Regular cardiac myocyte (primary cell): ENCODE data around the gene DCTN3. TPM values are rescaled to one million over a fixed set of nuclear protein-coding genes. Genes with fewer than 3 reads are reported as not detected.

ENCODE experiments used
- total RNA-seq: library from RNA; depleted of rRNA; stranded (reverse); fragments of >200 nt; gene quantifications from 2 replicates; pipeline ENCODE4 v1.2.3, GENCODE V29; 2014

The DCTN3 gene
- total RNA-seq, result 79.2 and 166 TPM in 2 replicates

DNA sequence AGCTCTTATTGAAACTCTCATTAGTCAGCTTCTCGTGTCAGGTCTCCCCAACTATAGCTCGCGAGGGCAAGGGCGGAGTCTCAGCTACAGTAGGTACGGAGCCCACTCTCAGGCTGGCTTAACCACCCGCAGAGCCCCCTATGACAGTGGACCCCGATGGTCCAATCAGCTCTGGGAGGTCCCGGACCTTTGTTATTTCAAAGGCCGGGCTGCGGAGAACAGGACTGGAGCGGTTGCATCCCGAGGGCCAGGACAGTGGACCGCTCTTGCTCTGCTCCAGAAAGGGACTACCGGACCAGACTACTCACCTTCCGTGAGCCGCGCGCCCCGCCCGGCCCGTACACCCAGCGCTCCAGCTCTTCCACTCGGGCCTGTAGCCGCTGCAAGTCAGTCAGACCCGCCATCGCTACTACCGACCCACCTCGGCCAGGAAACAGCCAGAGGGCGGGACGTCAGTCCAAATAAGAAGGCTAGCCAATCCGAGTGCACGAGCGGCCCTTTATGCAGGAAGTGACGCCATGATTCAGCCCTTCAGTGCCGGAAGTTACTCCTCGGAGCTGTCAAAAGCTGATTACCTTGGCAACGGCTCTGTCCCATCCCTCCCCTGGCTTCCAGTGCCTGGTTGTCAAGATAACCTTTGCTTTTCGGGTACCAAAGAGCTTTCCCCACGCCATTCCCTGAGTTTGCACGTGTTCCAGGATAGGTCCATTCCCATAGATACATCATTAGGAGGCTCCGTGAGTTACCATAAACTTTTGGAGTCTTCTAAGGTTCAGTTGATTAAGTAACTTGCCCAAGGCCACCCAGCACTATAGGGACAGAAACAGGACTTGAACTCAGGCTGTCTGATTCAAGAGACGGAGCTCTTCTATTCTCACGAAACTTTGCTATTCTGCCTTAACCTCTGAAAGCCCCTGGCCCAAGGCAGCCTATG lies at the start of gene DCTN3:
Gene DCTN3 (minus strand): TSS at position 435 of the 934 bp plus-strand sequence. CDS start 31 bp downstream, at position 404.

DNA sequence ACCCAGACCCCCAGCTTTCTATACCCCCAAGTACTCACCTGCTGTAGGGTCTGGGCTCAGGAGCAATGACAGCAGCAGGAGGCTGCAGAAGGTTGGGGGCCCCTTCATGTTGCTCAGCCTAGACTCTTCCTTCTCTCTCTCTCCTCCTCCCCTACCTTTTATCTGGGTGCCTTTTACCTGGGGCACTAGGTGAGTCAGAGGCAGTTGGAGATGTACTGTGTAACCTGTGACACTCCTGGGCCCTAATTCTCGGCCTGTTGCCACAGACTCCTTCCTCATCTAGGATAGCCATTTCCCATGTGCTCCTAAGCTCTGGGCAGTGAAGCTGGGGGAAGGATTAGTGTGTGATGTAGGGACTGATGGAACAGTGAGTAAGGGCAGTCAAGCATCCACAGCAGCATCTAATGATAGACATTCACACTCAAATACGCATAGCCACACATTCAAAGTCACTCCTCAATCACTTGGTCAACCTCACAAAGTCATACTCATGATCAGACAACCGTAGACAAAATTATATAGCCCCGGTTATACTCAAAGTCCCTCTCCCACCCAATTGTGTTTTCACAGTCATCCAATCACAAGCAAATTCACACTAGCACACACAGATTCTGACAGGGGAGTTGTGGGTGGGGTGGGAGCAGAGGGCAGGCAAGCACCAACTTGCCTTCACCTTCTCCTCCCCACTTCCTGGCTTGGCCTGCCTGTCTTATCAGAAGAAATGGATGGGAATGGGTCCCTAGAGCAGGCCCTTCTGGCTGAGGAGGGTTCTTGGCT lies 42.4 kb upstream of the DCTN3 start, which contains the start of gene CCL27:
Gene CCL27 (minus strand): TSS at position 132 of the 777 bp plus-strand sequence. CDS start 24 bp downstream, at position 108.

DNA sequence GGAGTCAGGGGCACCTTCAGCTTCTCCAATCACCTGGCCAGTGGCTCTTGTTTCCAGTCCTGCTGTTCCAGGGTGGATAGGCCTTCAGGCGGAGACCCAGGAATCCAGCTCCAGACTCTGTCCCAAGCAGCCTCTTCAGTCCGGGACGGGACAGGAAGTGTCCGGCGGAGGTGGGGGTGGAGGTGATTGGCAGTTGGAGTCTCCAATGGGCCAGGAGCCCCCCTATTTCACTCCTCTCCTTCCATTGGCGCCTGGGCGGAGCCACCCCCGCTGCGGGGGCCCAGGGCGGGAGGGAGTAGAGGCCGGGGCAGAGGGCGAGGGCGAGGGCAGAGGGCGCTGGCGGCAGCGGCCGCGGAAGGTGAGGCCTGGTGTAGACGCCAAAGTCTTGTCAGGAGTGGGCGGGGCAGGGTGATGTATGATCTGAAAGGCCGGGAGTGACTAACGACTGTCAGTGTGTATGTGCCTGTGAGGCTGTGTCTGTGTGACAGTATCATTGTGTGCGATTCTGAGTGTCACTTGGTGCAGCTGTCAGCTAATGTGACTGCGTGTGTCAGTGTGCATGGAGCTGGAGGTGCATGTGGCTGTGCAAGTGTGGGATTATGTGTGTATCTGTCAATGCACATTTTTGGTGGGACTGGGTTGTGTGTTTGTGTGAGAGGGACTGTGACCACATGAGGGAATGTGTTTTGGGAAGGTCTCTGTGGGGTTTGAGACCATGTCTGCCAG lies 31.7 kb upstream of the DCTN3 start, which contains the start of gene IL11RA:
Gene IL11RA (plus strand): TSS at position 310 of the 726 bp plus-strand sequence. CDS start 3,033 bp downstream, outside the sequence.

DNA sequence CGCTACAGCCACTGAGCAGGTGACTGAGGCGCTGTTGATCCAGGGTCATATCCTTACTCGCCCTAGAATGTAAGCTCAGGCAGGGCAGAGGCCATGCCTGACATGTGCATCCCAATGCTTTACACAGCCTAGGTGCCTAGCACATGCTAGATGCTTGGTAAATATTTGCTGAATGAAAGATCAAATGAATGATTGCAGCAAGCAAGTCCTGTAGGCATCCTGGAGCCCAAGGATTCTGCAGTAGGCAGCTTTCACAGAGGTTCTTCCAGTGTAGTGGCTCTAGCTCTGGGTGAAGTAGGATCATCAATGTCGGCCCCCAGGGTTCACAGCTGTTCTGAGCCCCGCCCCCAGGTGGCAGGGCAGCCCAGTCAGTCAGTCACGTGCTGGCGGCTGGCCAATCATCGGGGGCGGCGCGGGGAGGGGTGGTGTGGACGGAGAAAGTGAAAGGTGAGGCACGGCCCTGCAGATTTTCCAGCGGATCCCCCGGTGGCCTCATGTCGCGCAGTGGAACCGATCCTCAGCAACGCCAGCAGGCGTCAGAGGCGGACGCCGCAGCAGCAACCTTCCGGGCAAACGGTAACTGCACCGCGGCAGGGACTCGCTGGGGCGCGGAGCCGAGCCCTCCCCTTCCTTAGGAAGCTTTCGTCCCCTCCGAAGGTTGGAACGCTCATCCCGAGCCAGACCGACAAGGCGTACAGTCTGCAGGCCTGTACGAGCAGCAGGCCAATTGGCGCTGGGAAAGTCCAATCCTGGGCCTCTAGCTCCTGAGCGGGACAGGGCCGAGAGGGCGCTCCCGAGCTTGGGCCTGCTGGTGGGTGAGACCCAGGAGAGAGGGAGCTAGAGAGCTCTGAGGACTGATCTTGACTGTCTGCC lies 26.2 kb upstream of the DCTN3 start, which contains the start of gene GALT:
Gene GALT (plus strand): TSS at position 465 of the 873 bp plus-strand sequence. CDS start 30 bp downstream, at position 495.

DNA sequence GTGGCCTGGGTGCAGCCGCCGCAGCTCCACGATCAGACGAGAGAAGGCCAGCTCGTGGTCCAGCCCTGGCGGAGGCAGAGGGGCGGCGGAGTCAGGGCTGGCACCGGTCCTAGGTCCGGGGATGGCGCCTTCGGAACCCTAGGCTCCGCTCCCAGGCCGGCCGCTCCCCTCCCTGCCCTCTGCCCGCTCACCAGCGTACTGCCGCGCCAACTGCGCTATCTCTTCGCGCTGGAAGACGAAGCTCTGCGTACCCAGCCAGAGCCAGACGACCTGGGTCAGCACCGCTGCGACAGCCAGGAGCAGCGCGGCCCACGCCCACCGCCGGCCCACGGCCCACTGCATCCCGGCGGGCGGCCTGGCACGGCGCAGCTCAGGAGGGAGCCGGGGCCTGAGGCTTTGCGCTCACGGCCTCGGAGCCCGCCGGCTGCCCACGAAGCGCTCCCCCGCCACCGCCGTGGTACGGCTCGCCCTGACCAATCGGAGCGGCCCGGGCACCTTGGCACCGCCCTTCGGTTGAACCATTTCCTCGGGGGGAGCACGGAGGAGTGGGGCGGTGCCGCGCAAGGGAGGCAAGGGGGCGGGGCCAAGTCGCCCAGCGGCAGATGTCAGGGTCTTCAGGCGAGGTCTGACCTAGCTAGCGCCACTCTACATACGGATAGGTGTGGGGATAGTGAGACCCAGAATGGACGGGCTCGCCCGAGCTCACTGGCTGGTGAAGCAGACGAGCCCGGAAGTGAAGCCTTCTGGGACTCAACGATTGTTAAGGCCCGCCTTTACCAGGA lies 17.3 kb upstream of the DCTN3 start, which contains the start of gene SIGMAR1:
Gene SIGMAR1 (minus strand): TSS at position 432 of the 782 bp plus-strand sequence. CDS start 90 bp downstream, at position 342.

DNA sequence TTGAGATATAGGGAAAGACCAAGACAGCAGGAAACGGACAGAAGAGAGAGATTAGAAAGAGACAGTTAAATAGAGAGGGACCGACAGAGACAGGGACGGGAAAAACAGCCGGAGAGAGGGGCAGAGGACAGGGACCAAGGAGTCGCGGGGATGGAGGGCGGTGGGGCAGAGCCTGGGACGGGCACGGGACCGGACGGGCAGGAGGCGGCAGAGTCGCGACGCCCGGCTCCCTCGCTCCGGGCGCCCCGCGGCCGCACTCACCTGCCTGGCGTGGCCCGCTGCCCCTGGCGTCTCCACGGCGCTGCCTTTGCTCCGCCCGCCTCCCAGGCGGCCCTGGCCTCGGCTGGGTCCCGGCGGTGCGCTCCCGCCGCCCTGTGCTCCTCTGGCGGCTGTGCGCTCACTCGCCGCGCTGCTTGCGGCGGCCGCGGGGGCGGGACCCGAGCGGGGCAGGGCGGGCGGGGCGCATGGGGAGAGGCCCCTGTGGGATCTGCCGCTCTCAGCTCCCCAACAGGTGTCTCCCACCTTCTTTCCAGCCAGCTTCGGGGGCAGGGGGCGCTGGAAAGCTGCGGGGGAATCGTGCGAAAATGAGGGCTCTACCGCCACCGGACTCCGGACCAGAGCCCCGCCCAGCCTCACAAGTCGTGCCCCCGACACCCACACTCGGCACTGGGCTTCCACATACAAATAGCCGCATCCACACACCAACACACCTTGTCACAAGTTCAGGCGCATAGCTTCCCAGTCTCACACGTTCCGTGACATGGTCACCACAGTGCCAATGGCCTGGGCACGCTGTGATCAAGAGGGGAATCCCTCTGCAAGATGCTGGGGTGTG lies 8.6 kb upstream of the DCTN3 start, which contains the start of gene ARID3C:
Gene ARID3C (minus strand): TSS at position 411 of the 835 bp plus-strand sequence. CDS start 1,052 bp downstream, outside the sequence.

DNA sequence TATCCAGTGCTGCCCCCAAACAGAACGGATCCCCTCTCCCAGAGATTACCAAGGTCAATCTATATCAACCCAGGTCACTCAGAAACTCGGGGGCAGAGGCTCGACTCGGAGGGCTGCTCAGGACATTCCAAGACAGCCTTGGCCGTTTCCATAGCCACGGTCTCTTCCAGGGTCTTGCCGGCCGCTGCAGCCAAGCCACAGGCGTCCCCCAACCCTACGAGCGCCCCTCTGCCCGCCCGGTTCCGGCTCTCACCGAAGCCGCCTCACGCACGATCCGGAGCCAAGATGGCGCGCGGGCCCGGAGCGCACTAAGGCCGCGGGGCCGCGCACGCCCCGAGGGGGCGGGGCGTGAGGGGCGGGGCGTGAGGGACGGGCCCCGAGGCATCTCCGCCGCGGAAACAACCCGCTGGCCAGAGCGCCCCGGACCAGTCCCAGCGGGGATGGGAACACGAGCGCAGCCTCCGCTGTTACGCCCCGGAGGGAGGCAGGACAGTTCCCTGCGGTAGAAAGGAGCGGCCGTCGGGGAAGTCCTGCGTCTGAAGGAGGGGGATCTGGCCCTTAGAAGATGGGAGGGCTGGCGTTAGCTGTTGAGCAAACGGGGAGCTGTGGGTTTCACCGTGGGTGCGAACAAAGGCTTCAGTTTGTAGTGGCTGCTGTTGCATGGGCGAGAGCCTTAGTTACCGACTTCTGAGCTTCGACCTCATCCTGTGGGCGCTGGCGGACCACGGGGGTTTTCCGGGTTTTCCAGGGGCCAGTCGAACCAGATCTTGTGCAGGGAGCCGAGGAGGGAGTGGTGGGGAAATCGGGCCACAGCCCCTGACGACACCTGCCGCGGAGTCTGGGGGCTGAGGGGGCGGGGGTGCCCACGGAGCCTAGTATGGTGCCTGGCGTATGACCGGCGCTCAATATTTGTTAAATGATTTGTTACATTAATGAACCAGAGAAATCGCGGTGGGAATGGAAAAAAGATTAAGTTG lies 8.2 kb downstream of the DCTN3 start, which contains the start of gene RPP25L:
Gene RPP25L (minus strand): TSS at position 287 of the 977 bp plus-strand sequence. CDS start 801 bp downstream, outside the sequence.

DNA sequence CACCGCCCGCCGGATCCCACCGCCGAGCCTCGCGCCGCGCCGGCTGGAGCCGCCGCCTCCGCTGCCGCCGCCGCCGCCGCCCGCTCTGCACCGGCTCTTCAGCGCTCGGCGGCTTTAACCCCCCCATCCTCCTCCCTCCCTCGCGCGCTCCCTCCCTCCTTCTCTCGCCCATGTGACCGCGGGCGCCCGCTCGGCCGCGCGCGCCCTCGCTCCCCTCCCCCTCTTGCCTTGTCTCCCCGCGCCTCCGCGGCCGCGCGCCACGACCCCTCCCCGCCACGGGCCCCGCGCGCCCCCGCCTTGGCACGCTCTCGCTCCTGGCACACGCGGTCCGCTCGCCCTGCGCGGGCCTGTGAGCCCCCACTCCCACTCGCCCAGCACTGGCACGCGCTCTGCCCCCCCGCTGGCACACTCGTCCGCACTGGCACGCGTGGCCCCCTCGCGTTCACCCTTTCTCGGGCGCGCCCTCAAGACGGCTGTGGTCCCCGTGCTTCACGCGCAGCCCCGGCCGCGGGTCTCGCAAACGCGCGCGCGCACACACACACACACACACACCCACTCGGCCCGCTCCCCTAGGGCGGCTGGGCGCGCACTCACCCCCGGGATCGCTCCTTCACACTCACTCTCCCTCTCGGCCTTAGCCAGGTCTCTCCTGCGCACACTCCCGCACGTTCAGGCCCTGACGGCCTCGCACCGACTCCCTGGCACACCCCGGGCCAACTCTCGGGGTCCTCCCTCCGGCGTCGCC lies 30.5 kb downstream of the DCTN3 start, which contains the start of gene CNTFR:
Gene CNTFR (minus strand): TSS at position 89 of the 745 bp plus-strand sequence. CDS start 20,743 bp downstream, outside the sequence.

Other genes starting within 250 kb of the DCTN3 start
- 1.4 and 1.5 TPM in 2 replicates for gene MYORG, start 243.6 kb downstream of the DCTN3 start, total RNA-seq
- gene FAM219A, start 161.9 kb downstream of the DCTN3 start, total RNA-seq, result 8.6 and 9.3 TPM in 2 replicates
- gene DNAI1, start 161.7 kb downstream of the DCTN3 start, total RNA-seq, result 0.28 TPM in 1 of 2 replicates, not detected in the other
- gene ENHO, start 97.5 kb downstream of the DCTN3 start, total RNA-seq, result 0.28 TPM in 1 of 2 replicates, not detected in the other
- not detected in 2 replicates for gene CNTFR, start 30.8 kb downstream of the DCTN3 start, total RNA-seq
- gene RPP25L, start 8.4 kb downstream of the DCTN3 start, total RNA-seq, result 22.8 and 25.7 TPM in 2 replicates
- gene ARID3C, start 8.6 kb upstream of the DCTN3 start, total RNA-seq, result under 0.01 and 0.28 TPM in 2 replicates
- 59.2 and 113 TPM in 2 replicates for gene SIGMAR1, start 17.3 kb upstream of the DCTN3 start, total RNA-seq
- 17.4 and 29.6 TPM in 2 replicates for gene GALT, start 26.2 kb upstream of the DCTN3 start, total RNA-seq
- 6.5 and 9.9 TPM in 2 replicates for gene IL11RA, start 31.7 kb upstream of the DCTN3 start, total RNA-seq
- gene CCL27, start 42.2 kb upstream of the DCTN3 start, total RNA-seq, result not detected in 2 replicates
- gene CCL19, start 70.8 kb upstream of the DCTN3 start, total RNA-seq, result not detected in 2 replicates
- not detected in 2 replicates for gene CCL21, start 89.6 kb upstream of the DCTN3 start, total RNA-seq